ENCODE measurements around the gene RND2.
"Not testable (repeated sequence)": the region's sequence is repeated elsewhere in the genome, so short reads cannot be mapped to it uniquely, and the experiment has no call there.

RND2 gene

GRCh38 chr17:43024407-43025289, at the start of gene RND2:
TSS of gene RND2 (plus strand) at chr17:43025231. CDS start at chr17:43025348, 117 bp downstream.
- FAIRE-seq: no peak

GRCh38 chr17:42975265-42975664, 49.8 kb upstream of the RND2 start:
- no peak for FAIRE-seq

DNA sequence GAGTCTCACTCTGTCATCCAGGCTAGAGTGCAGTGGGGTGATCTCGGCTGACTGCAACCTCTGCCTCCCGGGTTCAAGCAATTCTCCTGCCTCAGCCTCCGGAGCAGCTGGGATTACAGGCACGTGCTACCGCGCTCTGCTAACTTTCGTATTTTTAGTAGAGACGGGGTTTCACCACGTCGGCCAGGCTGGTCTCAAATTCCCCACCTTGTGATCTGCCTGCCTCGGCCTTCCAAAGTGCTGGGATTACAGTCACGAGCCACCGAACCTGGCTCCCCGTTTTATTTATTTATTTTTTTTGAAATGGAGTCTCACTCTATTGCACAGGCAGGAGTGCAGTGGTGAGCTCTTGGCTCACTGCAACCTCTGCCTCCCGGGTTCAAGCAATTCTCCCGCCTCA, 49.3 kb upstream of the RND2 start:
- FAIRE-seq: not testable (repeated sequence)

- FAIRE-seq: no peak
Observed at GRCh38 chr17:42979511-42980273, 45.3 kb upstream of the RND2 start, which contains the start of gene PTGES3L. TSS of gene PTGES3L (minus strand) at chr17:42980080. CDS start at chr17:42980053, 27 bp downstream.

DNA sequence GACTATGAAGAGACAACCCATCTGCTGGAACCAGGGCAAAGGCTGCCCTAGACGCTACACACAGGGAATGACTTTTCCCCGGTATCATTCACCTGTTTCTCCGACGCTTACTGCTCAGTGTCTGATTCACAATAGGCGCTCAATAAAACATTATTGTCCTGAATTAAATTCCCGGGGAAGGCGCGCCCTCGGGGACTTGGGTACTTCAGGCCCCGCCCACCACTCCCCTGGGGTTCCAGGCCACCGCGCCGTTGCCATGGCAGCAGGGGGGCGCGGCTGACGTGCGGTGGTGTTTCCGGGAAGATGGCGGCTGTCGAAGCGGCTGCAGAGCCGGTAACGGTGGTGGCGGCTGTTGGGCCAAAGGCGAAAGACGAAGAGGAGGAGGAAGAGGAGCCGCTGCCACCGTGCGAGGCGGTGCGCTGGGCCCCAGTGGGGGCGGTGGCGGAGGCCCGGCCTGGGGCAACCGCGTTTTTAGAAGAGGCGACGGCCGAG, 44.7 kb upstream of the RND2 start, which contains the start of gene RUNDC1:
Gene RUNDC1 (plus strand): TSS at position 292 of the 492 bp plus-strand sequence. CDS start 12 bp downstream, at position 304.
- FAIRE-seq: no peak

DNA sequence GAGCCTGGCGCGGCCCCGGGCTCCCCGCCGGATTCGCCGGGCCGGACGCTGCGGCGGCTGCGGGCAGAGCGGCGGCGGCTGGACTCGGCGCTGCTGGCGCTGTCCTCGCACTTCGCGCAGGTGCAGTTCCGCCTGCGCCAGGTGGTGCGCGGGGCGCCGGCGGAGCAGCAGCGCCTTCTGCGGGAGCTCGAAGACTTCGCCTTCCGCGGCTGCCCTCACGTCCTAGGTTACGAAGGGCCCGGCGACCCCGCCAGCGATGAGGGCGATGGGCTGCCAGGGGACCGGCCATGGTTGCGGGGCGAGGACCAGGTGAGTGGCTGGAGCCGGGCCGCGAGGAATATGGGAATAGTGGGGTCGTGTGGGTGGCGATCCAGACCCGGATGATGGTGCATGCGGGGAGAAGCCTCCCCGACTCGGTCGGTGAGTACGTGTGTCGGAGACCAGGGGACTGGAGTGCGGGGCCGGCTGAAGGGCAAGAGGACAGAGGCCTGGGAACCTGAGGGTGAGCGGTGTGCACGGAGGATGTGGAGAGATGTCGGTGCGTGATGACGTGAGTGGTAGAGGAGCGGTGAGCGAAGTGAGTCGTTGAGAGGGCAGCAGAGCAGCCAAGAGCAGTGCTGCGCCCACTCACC, 44.1 kb upstream of the RND2 start:
- FAIRE-seq: no peak

DNA sequence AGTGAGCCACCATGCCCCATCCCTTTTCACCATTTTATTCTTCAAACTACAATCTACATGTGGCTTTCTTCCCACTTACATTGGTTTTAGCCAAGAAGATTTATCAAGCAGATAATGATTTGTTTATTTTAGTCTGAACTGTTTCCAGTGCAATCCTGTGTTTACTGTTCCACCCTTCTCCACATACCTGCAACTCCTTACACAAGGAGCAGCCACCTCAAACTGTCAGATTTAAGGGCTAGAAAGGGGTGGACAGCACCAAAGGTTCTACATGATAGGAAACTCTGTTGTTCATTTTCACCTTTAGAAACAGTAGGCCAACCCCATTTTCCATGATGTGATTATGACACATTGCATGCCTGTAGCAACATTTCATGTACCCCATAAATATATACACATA, 42.8 kb upstream of the RND2 start:
- FAIRE-seq: no peak

- no peak for FAIRE-seq
Observed at GRCh38 chr17:42985225-42985624, 39.8 kb upstream of the RND2 start.

GRCh38 chr17:42989141-42989540, 35.9 kb upstream of the RND2 start:
- no peak for FAIRE-seq

- no peak for FAIRE-seq
Observed at GRCh38 chr17:42989726-42990652, 35.0 kb upstream of the RND2 start.

DNA sequence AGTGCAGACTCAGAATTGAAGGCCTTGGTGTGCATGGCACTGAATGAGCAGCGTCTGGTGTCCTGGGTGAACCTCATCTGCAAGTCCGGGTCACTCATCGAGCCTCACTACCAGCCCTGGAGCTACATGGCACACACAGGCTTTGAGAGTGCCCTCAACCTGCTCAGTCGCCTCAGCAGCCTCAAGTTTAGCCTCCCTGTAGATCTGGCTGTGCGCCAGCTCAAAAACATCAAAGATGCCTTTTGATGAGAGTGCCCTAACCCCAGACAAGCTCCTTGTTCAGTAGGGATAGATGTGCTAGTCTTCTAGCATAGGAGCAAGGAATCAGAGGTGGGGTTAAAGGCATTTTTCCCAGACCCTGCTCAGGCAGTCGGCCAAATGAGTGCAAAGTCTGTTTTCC, 33.6 kb upstream of the RND2 start:
- no peak for FAIRE-seq

GRCh38 chr17:42992872-42993271, 32.2 kb upstream of the RND2 start:
- FAIRE-seq: no peak

DNA sequence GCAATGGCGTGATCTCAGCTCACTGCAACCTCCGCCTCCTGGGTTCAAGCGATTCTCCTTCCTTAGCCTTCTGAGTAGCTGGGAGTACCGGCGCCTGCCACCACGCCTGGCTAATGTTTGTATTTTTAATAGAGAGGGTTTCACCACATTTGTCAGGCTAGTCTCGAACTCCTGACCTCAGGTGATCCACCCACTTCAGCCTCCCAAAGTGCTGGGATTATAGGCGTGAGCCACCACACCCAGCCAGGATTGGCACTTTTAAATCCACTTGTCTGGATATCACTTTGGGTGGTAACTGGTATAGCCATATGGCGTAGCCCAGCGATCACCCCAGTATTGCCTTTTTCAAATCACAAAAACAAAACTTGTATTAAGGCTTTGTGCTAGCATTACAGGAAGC, 31.1 kb upstream of the RND2 start:
- not testable (repeated sequence) for FAIRE-seq

- FAIRE-seq: no peak
Observed at GRCh38 chr17:42997390-42997983, 27.5 kb upstream of the RND2 start.

GRCh38 chr17:42997984-42998938, 26.8 kb upstream of the RND2 start, which contains the start of gene RPL27:
TSS of gene RPL27 (plus strand) at chr17:42998419. CDS start at chr17:42998751, 332 bp downstream.
- peak; percentile 78 for FAIRE-seq

- no peak for FAIRE-seq
Observed at GRCh38 chr17:42999003-42999525, 26.0 kb upstream of the RND2 start.

DNA sequence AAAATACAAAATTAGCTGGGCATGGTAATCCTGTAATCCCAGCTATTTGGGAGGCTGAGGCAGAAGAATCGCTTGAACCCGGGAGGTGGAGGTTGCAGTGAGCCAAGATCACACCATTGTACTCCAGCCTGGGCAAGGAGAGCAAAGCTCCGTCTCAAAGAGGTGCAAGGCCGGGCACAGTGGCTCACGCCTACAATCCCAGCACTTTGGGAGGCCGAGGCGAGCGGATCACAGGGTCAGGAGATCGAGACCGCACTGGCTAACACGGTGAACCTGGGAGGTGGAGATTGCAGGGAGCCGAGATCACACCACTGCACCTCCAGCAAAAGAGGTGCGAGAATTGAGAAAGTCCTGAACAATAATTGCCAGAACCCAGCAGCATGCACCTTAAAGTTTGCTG, 24.1 kb upstream of the RND2 start:
- not testable (repeated sequence) for FAIRE-seq

GRCh38 chr17:43003542-43004172, 21.4 kb upstream of the RND2 start:
- FAIRE-seq: no peak
